T-helper 2 cell treated with Interferon-gamma antibody and Interleukin-4, amounts not matched to agents 100 ng/mL and 5 ng/mL, for 36 hours (primary cell): Measurements from ENCODE around the gene PI4KA. TPM values are rescaled to one million over a fixed set of nuclear protein-coding genes. Genes with fewer than 3 reads are reported as not detected.
"Not testable (repeated sequence)": the region's sequence is repeated elsewhere in the genome, so short reads cannot be mapped to it uniquely, and the experiment has no call there.

Experiments used
- intact Hi-C: fragments of 100-400 bp; cut with micrococcal nuclease; formaldehyde crosslinking; loops from one replicate; pipeline ENCODE4 v1.15.1; 2023
- total RNA-seq: library from RNA; stranded (reverse); gene quantifications from 2 replicates; pipeline ENCODE4 v1.2.3, GENCODE V29; 2022

The PI4KA gene
- total RNA-seq, 1 donor from 2014 or later: 119 TPM

DNA sequence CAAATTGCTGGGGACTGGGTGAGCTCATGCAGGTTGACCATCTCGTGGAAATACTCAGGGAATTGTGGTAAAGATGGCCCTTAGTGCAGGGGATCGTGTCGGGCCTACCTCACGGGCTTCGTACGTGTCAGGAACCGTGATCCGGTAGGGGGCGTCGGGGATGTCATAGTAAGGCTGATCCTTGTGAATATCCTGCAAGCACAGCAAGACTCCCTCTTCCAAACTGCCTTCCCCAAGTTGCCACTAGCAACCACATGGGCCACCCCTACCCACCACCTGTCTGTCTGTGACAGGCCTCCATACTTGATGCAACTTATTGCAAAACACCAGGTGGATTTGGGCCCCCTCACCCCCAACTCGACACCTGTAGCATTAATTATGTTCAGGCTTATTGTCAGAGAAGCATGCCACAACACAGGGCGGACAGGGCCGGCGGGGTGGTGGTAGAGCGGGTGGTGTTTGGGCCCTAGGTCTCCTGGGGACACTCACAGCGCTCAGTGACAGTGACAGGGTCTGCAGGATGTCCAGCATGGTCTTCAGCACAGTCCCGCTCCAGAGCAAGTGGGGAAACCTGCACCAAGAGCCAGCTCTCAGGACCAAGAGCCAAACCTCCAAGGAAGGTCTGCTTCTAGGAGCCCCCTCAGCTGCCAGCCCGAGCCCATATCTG lies 107.3 kb downstream of the PI4KA start:
- intact Hi-C loops: no loop called here

DNA sequence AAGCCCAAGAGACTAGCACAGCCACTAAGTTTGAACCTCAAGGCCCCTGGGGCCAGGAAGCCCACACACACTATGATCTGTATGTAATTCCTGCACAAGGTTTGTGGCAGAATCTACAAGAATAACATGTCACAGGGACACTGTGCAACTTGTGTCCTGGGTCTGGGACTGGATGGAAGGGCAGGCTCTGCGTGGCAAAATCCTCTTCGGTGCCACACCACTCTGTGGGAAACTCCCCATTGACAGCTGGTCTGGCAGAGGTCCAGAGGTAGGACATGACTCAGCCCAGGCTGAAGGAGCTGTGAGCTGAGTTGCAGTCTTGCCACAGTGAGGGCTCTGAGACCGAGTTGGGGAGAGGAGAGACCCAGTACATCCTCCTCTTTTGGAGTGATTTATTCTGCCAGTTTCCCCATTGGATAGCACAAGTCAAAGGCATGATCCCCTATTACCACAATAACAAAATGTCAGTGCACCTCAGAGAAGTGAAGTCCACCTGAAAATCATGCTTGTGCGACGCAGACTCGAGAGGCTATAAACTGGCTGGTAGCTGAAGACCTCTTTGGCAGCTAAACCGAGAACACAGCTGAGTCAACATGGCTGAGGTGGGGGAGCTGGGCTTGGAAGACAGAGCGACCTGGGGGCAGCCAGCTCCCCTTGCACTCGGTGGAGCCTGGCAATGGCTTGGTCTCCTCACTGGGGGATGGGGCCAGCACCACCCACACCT lies 108.0 kb downstream of the PI4KA start:
- intact Hi-C loops: no loop called here

DNA sequence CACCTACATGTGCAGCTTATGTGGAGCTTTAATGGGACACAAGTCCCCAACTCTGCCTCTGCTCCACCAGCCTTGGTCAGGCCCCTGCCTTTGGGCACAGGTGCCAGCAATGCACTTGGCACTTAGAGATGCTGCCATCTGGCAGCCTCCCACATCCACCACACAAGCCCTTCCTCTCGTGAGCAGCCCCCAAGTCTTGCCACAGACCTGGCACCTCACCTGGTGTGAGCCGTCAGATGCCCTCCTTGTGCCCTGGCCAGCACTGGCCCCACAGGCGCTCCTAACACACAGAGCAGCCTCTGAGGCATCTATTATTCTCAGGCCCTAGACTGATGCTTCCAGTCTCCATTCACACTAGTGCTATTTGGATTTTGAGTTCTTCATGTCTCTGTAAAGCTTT lies 109.2 kb downstream of the PI4KA start:
- intact Hi-C loops: no loop called here

DNA sequence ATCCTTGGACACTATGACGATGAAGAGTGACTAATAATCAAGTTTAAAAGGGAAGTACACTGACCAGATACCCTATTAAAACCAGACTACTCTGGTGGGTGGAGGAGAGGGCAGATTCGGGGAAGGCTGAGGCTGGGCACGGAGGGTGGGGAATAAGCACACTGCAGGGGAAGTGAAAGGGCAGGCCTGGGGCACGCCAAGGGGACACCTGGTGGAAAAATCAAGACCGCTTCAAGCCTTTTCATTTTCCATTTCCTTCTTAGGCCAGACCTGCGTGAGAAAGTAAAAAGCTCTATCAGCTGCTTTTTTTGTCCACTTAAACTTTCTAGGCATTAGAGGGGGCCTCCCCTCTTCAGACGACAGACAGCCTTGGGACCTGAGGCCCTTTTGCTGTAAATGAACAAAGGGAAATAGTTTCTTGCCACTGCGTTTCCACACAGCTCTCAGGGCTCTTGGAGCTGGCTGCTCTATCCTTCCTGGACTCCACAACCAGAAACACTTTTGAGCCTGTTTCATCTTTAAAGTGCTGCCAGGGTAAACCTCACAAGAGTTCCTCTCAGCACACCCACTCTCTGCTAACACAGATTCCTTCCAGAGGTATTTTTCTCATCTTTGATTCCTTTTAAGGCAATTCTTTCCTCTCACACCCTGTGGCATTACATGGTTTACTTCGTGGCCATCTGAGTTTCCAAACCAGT lies 109.7 kb downstream of the PI4KA start:
- intact Hi-C loops: no loop called here

DNA sequence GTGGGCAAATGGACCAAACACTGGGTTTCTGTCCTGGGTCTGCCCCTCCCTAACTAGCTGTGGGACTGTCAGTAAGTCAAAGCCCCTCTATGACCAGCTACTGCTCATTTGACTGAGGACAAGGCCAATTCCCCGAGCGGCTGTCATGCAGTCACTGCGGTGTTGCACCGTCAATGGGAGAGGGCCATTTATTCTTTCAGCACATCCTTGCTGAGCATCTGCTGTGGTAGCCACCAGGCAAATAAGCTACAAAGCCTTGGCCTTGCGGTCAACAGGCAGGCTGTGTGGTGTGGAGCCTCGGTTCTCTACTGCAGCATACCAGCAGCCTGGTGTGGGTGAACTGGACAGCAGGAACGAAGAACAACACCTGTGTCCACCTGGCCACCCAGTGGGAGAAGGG lies 110.5 kb downstream of the PI4KA start:
- intact Hi-C loops: no loop called here

DNA sequence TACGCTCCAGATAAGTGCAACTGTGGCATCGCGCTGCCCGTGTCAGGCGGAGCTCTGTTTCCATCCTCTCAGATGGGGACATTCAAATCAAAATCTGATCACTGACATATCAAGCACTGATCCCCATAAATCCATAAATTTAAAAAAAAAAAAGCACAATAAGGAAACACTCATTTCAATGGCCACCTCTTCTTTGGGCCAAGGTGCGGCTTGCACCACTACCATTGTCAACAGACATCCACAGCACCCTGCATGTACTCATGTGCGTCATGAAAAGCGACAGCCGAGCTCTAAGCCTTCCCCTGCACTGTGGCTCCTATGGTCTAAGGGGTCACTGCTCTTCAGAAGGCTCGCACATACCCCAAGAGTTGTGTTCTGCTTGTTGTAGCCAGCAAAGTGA lies 111.4 kb downstream of the PI4KA start:
- intact Hi-C loops: no loop called here

DNA sequence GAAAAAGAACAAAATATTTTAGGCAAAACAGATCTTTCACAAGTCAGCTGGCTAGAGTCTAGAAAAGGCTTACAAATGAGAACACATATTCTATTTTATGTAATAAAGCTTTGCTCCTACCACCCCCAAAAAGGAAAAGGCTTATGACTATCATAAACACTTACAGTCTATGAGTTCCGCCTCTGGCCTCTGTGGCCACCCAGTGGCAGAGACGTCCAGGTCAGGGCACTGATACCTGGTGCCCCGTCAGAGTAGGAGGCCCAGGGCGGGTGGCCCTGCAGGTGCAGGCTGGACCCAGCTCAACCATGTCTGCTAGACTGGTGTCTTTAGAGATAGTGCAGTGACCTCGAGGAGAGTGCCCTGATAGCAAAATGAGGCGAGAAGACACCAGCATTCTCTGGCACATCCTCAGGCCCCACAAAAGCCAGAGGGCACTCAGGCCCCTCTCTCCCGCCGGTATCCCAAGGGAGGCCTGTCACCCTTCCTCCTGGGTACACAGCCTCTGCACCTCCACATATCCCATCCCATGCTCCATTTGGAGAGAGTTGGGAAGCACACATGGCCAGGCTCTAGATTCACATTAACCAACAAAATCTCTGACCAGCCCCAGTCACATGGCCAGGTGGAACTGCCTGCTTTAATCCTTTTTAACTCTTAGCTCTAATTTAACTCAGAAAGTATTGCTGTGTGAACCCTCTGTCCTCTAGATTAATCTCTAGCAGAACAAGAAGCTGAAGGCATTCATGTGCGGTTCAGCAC lies 112.0 kb downstream of the PI4KA start:
- intact Hi-C loops: no loop called here

DNA sequence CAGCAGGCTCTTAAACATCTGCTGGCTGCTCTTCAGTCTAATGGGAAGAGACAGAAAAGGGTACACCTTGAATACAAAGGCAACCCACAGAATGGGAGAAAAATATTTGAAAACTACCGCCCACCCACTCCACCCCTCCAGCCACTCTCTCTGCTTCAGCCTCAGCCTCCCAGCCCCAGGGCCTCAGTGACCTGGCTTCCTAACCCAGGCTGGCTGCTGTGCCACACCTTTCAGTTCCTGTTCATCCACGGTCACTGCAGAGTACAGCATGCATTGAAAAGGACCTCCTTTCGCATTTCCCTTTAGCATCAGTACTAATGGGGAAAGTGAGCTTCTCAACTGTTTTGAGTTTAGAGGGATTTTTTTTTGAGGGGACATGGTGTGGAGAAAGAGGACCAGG lies 113.5 kb downstream of the PI4KA start:
- intact Hi-C loops: no loop called here

DNA sequence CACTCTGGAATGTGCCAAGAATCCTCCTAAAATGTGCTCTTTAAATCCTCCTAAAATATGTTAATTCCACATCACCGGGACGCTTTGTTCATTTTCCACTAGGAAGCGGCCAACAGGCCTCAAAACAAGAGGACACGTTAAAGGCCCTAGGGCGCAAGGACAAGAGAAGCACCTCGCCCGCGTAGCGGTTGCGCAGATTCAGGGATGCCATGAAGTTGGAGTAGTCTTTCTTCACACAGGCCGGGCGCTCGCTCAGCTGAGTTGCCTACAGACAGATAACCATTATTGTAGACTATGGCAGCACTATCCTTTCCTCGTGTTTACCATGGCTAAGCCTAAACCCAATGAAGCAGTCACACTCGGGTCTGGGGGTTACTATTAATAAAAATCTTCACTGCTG lies 114.2 kb downstream of the PI4KA start:
- intact Hi-C loops: no loop called here

DNA sequence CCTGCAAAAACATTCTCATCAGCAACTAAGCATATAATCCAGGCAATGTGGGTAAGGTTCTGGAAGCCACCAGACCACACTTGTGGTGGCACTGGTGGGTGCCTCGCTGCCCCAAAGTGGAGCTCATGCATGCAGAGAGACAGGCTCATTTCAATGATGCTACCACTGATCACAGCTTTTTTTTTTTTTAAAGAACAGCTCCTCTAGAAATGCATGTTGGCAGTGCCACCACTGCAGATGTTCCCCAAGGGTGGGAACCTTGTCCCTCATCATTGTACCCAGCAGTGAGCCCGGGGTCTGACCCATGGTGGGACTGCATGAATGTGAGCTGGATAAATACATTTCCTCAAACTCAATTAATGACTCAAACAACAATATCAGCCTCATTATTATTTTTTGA lies 115.8 kb downstream of the PI4KA start:
- intact Hi-C loops: no loop called here

DNA sequence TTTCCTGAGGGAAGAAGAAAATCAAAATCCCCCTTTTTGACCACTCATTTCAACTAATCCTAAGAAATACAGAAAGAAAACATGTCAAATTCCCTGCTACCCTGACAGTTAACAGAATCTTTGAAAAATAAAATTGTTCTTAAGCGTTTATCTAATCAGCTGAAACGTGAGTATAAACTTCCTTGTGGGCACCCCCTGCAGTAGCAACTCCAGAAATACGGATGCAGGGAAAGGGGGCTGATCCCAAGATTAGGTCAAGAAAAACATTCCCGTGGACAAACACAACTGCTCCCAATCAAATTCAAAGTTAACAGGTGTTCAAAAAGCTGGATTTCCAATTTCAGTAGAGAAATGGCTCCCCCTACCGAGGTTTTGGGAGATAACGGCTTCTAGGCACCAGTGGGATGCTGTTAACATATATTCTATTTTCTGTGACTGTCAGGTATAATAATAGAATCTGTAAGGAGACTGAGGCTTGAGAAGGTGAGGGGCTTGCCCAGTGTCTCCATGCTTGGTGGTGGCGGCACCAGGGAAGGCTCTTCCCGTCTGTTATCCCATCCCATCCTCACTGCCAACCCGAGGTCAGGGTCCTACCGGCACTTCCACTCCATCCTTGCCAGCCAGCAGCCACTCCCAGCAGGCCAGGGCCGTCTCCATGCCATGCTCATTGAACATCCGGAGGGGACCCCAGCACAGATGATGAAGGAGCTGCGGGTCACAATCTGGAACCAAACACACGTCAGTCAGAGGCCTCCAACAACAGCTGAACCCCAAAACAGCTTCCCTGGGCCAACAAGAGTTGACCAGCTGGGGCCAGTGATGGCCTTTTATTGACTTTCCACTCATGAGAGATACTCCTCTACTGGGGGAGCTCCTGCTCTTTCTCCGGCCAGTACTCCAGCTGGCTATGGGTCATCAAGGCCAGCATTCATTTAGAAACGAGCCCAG lies 116.7 kb downstream of the PI4KA start:
- intact Hi-C loops: no loop called here

DNA sequence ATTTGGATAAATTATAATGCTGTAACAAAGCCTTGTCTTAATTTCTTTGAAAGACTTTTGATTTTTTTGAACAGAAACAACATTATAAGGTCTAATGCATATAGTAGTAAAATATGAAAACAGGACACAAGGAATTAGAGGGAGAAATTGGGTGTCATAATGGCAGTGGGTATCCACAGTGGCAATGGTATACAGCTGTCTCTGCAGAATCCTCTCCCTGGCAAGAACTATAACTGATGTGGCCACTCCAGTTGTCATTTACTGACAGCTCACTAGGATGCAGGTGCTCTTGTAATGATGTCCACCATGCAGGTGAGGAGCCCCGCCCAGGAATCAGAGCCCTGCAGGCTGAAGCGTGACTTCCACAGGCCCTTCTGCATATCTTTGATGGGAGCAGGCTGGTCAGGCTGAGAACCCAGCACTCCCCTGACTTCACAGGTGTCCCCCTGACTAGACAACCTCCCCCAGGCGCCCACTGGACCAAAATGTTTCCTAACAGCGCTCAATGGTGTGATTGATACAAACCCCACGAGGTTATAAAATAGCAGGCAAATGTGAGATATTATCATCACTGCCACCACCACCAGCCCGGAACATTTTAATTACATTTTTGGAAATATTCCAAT lies 117.5 kb downstream of the PI4KA start:
- intact Hi-C loops: no loop called here

DNA sequence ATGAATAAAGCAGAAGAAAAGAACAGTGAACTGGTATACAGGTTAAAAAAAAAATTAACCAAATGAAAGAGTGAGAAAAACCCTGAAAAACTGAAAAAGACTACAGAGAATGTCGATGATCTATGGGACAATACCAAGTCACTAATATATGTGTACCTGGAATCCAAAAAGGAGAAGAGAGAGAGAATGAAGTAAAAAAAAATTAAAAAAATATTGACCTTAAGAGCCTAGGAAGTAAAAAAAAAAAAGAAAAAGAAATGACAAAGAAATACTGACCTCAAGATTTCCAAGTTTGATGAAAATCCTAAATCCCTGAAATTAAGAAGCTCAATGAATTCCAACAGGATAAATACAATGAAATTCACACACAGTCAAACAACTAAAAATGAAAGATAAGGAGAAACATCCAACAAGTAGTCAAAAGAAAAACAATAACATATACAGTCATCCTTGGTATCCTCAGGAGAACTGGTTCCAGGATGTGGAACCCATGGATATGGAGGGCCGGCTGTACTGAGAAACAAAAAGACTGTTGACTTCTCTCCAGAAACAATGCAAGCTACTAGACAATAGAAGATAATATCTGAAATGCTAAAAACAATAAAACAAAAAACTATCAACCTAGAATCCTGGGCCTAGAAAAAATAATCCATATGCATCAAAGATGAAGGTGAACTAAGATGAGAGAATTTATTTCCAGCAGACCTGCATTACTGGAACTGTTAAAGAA lies 118.2 kb downstream of the PI4KA start:
- intact Hi-C loops: no loop called here

DNA sequence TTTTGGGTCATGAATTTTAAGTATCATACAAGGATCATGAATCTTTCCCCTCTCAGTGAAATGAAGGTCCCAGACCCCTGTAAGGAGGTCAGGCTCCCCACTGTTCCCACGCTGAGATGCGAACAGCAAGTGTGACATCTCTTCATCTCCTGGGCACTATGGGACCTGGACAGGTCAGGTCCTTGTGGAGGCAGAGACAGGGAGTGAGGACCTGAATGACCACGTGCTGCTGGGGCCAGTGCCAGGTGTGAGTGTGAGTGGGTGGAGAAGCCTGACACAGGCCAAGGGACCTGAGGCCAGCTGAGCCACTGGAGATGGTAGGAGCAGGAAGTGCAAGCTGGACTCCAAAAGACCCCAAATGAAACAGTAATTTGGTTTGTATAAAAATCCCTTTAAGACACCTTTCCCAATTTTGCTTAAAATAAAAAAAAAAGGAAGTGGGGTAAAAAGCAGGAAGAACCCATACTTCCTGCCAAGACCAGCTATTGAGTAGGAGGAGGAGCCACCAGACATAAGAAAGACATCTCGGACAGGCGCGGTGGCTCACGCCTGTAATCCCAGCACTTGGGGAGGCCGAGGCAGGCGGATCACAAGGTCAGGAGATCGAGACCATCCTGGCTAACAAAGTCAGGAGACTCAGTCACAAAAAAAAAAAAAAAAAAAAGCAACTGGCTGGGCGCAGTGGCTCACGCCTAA lies 120.1 kb downstream of the PI4KA start:
- intact Hi-C loops: no loop called here

DNA sequence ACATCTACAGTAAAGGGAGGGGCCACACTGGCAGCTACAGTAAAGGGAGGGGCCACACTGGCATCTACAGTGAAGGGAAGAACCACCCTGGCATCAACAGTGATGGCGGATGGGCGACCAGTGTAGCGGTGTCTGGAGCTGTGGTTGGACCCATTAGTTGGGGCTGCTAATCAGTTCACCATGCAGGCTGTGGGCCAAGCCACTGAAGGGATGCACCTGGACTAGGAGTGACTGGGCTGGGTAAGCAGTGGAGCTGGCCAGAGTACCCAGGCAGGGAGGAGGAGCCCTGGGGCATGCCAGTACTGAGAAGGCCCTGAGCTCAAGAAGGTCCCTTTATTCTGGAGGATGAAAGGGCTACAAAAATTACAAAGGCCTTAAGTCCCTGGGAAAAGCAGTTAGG lies 121.7 kb downstream of the PI4KA start:
- intact Hi-C loops: not testable (repeated sequence)

DNA sequence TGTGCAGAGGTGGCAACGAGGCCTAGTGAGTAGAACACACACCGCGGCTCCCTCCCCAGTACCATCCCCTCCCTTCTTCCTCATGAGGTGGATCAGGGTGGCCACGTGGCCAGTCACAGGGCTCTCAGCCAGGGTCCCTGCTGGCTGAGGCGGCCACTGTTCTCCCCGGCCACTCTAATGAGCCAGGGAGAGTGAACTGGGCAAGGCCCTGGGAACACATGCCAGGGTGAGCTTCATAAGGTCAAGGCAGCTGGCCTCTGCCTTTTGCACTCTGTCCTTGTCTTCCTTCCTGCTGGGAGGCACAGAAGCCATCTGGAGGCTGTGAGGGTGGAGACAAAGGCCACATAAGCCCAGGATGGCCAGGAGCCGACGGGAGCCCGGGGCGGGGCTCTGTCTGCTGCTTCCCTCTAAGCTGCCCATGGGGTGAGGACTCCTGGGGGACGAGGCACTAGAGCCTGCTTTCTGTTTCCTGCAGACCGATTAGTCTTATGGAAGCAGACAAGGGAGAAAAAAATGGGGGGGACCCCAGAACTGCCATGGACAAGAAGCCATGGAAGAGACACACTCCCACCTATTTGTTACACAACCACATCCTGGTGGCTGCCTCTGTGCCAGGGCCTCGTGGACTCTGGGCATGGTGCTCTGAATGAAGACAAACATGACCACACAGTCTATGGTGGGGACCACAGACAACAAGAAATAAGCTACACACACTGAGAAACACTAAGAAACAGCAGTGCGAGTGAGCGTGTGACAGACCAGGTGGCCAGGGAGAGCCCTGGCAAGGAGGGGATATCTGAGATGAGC lies 123.1 kb downstream of the PI4KA start:
- intact Hi-C loops: not testable (repeated sequence)

DNA sequence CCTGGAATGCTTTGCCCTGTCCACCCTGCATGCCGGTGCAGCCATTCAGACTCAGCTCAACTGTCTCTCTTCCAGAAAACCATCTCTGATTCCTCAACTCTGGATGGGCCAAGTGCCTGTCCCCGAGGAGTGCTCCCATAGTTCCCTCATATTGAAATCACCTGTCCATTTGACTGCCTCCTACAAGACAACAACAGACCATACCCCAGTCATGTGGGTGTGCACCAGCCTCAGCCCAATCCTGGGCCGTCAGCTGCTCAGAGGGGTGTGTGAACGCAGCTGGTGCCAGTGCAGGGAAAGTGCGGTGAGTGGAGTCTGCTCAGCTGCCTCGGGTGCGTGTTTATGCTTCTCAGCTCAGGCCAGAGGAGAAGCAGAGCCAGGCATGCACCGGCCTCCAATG lies 126.2 kb downstream of the PI4KA start:
- intact Hi-C loops: not testable (repeated sequence)

DNA sequence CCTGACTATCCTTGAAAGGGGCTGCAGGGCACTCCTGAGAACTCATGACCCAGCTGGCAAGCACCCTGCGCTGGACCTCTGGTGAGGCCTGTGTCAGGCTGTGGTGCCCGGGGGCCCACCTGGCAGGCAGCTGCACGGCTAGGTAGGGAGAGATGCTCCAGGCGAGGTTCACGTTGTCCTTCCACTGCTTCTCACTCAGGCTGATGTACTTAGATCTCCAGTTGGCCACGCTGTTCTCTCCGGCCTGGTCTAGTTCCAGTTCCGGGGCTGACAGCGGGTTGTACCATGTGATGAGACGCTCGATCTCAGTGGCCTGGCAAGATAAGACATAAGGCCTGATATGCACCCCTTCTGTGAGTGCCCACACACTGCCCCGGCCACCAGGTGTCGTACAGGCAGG lies 129.4 kb downstream of the PI4KA start:
- intact Hi-C loops: no loop called here
